ENCODE data around the gene ELMO3.

The ELMO3 gene

DNA sequence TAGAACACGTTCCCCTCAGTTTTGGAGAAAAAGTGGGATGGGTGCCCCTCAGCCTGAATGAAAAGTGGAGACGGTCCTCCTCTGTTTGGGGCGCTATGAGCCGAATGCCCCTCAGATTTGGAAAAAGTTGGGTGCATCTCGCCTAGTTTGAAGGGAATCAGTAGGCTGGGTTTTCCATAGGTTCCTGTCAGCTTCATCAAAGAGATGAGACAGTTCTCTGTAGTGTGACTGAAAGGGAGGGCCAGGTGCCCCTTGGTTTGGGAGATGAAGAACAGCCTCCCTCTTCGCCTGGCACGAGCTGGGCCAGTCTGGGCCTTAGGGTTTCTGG is 49.1 kb downstream of the ELMO3 start:
- TF ChIP-seq CTCF (conservative IDR thresholded peaks at IDR 0.05; ENCODE audit: low read depth, low read length) = no peak
- no peak for DNase-seq (ENCODE audit: low read depth)
- peak overlapping the region; percentile 64 for H3K4me3 ChIP-seq (ENCODE audit: low read depth, low read length)

- no peak for DNase-seq (ENCODE audit: low read depth)
- H3K4me3 ChIP-seq (ENCODE audit: low read depth, low read length) = peak within 1 kb of the TSS; percentile 64
- no peak for TF ChIP-seq CTCF (conservative IDR thresholded peaks at IDR 0.05; ENCODE audit: low read depth, low read length)
Observed at GRCh38 chr16:67248401-67249177, 49.7 kb downstream of the ELMO3 start, which contains the start of gene SLC9A5. TSS of gene SLC9A5 (plus strand) at chr16:67248979. CDS start at chr16:67249015, 36 bp downstream.

DNA sequence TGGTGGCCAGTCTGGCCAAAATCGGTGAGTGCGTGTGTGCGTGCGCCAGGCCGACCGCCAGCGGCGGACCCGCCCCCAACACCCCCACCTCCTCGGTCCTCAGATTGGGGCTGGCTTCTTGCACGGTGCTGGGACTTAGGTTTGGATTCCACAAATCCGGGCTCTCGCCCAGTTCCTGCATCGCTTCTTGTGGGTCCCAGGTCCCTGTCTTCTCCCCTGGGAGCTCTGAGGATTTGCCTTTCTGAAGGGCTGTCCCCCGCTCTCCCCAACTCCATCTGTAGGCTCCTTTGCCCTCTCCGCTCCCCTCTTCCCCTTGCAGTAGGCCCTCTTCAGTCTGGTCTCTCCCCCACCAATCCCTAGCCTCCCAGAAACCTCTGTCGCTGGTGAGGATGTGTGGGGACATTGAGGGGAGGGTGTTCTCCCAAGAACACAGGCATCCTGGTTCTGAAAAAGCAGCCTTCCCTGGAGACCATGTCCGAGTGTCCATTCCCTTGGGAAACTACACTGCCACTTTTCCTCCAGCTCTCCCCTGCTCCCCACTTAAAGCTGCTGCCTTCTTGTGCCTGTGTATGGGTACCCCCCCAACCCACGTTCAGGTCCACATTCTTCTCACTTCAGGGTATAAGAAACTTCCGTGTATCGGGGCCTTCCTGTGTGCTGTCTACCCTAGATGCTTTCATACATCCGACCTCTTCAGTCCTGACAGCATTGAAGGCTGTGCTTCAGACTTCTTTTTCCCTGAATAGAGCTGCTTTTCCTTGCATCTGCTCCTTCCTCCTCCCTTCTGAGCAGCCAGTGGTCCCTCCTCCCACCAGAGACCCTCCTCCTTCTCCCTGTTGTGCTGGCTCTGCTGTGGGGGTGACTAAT is 50.5 kb downstream of the ELMO3 start:
- peak overlapping the region; percentile 64 for H3K4me3 ChIP-seq (ENCODE audit: low read depth, low read length)
- DNase-seq (ENCODE audit: low read depth) = peak; percentile 28

DNA sequence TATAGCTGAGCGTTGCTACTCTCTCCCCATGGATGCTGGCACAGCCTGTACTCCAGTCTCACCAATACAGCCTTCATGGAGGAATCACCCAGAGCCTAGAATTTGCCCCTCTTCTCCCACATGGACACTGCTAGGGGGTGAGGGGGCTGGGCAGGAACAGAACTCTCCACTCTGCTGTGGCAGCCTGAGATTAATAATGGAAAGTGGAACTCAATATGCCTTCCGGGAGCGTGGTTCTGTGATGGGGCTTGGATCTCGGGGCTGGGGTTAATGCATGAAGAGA is 51.1 kb downstream of the ELMO3 start:
- DNase-seq (ENCODE audit: low read depth) = no peak
- peak overlapping the region; percentile 64 for H3K4me3 ChIP-seq (ENCODE audit: low read depth, low read length)
- TF ChIP-seq CTCF (conservative IDR thresholded peaks at IDR 0.05; ENCODE audit: low read depth, low read length) = no peak

More for the DNA sequence above, 50.5 kb downstream of the ELMO3 start:
- no peak for TF ChIP-seq CTCF (conservative IDR thresholded peaks at IDR 0.05; ENCODE audit: low read depth, low read length)

DNA sequence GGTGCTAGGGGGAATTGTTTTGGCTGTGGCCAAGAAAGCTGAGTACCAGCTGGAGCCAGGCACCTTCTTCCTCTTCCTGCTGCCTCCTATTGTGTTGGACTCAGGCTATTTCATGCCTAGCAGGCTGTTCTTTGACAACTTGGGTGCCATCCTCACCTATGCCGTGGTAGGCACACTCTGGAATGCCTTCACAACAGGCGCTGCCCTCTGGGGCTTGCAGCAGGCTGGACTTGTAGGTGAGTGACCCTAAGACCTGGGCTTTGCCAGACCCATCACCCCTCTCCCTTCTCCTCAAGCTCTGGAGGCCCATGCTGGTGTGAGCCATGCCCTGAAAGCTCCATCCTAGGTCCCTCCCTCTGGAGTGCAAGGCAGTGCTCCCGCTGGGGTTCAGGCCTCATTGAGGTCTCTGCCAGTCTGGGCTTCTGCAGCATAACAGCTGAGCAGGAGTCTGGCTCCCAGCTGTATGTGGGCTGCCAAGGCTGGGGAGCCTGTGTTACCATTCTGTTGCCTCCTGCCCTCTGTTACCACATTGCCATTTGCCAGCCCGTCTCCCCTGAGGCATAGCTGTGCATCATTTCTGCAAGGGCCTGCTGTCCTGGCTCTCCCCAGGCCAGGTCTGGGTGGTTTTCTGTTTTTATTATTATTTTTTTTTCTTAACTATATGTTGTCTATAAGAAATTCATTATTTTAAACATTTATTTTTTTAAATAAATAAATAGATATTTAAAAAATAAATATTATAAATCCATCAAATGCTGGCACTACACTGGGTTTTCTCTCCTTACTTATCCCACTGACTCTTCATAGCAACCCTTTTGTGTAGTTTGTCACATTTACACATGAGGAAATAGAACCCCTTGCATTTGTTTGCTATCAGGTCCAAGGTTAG is 53.9 kb downstream of the ELMO3 start:
- no peak for TF ChIP-seq CTCF (conservative IDR thresholded peaks at IDR 0.05; ENCODE audit: low read depth, low read length)
- H3K4me3 ChIP-seq (ENCODE audit: low read depth, low read length) = no peak overlapping the region
- no peak for DNase-seq (ENCODE audit: low read depth)
